Left ventricle myocardium inferior (tissue), 1 donor: ENCODE measurements around the gene ZBTB7B. TPM values are rescaled to one million over a fixed set of nuclear protein-coding genes. Genes with fewer than 3 reads are reported as not detected.
"Not testable (repeated sequence)": the region's sequence is repeated elsewhere in the genome, so short reads cannot be mapped to it uniquely, and the experiment has no call there.

ENCODE experiments used
- DNase-seq: peaks from one replicate; pipeline ENCODE4 v3.0.0-alpha.2; 2020
- H3K27ac ChIP-seq: fragments of 200-600 bp; replicated peaks from 2 replicates; pipeline ENCODE4 v1.8.0; 2021
- H3K27me3 ChIP-seq: fragments of 200-600 bp; 2 replicates; pipeline ENCODE4 v1.8.0; 2021; ENCODE audit warnings: low read depth
- H3K36me3 ChIP-seq: fragments of 200-600 bp; 2 replicates; pipeline ENCODE4 v1.8.0; 2021
- H3K4me1 ChIP-seq: fragments of 200-600 bp; 2 replicates; pipeline ENCODE4 v1.8.0; 2021
- H3K4me3 ChIP-seq: fragments of 200-600 bp; 2 replicates; pipeline ENCODE4 v1.8.0; 2021; ENCODE audit warnings: mild to moderate bottlenecking, moderate library complexity
- H3K9me3 ChIP-seq: fragments of 200-600 bp; replicated peaks from 2 replicates; pipeline ENCODE4 v1.8.0; 2021
- CTCF ChIP-seq: fragments of 200-600 bp; IDR thresholded peaks from 2 replicates; pipeline ENCODE4 v1.8.0; 2021; ENCODE audit warnings: antibody characterized with exemption, mild to moderate bottlenecking, borderline replicate concordance
- intact Hi-C: fragments of 100-400 bp; cut with micrococcal nuclease; formaldehyde crosslinking; loops from one replicate; pipeline ENCODE4 v1.11.0; 2022
- total RNA-seq: library from RNA; stranded (reverse); fragmentation: NEBNext Ultra II Directional; extraction: Animal tissue kit (Norgen Biotek cat#: 25700); gene quantifications from one replicate; pipeline ENCODE4 v1.2.1, GENCODE V29; 2021
- donor health status: DM: no; HTN: yes; CAD: no; lungs with severe emphysema.

The ZBTB7B gene
- total RNA-seq, 1 donor from 2014 or later, result 42.8 TPM

- Histone ChIP-seq H3K9me3 (no peaks in the 10 kb centered on the region), H3K27me3 (no peaks in the 10 kb centered on the region), H3K27ac (peak overlapping the region; percentile 97), H3K4me1 (peaks cover 72% of the 10 kb centered on the region), H3K4me3 (peak overlapping the region; percentile 82), H3K36me3 (peaks cover 13% of the 10 kb centered on the region)
- intact Hi-C loops, result no loop called here
- DNase-seq, result peak; percentile 96
- no peak for TF ChIP-seq CTCF
These were observed 29.1 kb upstream of the ZBTB7B start for GRCh38 chr1:154973344-154974101.

- peak within 1 kb of the TSS; percentile 82 for H3K4me3 ChIP-seq
- DNase-seq, result peak; percentile 94
- H3K27ac ChIP-seq, result peak within 1 kb of the TSS; percentile 97
- no peaks in the 10 kb centered on the region for H3K9me3 ChIP-seq
- peaks cover 64% of the 10 kb centered on the region for H3K4me1 ChIP-seq
- no peaks in the 10 kb centered on the region for H3K27me3 ChIP-seq
- no peak for TF ChIP-seq CTCF
- peaks cover 7% of the 10 kb centered on the region for H3K36me3 ChIP-seq
- intact Hi-C loops, result no loop called here
These were observed 28.3 kb upstream of the ZBTB7B start, which contains the start of gene CKS1B for GRCh38 chr1:154974102-154974807. Gene CKS1B, plus strand, starts transcription at chr1:154974681. Its CDS starts 65 bp downstream, at chr1:154974746.

GRCh38 chr1:154974808-154975408 lies 27.7 kb upstream of the ZBTB7B start:
- H3K36me3 ChIP-seq, result peaks cover 10% of the 10 kb centered on the region
- H3K4me3 ChIP-seq, result peak overlapping the region; percentile 82
- peaks cover 58% of the 10 kb centered on the region for H3K4me1 ChIP-seq
- peak; percentile 94 for DNase-seq
- intact Hi-C loops, result no loop called here
- H3K27me3 ChIP-seq, result no peaks in the 10 kb centered on the region
- H3K9me3 ChIP-seq, result no peaks in the 10 kb centered on the region
- H3K27ac ChIP-seq, result peak overlapping the region; percentile 97
- TF ChIP-seq CTCF, result no peak

GRCh38 chr1:154975409-154976059 lies 27.1 kb upstream of the ZBTB7B start:
- no peak for TF ChIP-seq CTCF
- peaks cover 52% of the 10 kb centered on the region for H3K4me1 ChIP-seq
- peak; percentile 51 for DNase-seq
- peak overlapping the region; percentile 82 for H3K4me3 ChIP-seq
- H3K36me3 ChIP-seq, result peaks cover 10% of the 10 kb centered on the region
- H3K9me3 ChIP-seq, result no peaks in the 10 kb centered on the region
- intact Hi-C loops, result no loop called here
- peak overlapping the region; percentile 97 for H3K27ac ChIP-seq
- H3K27me3 ChIP-seq, result no peaks in the 10 kb centered on the region

GRCh38 chr1:154977762-154978161 lies 24.8 kb upstream of the ZBTB7B start:
- H3K27ac ChIP-seq, H3K27me3 ChIP-seq, intact Hi-C loops, H3K4me3 ChIP-seq, H3K9me3 ChIP-seq, DNase-seq: not testable (repeated sequence)
- H3K4me1 ChIP-seq, result peaks cover 35% of the 10 kb centered on the region
- peaks cover 10% of the 10 kb centered on the region for H3K36me3 ChIP-seq
